ENCODE measurements around the gene RBMY1D. TPM values are rescaled to one million over a fixed set of nuclear protein-coding genes. Genes with fewer than 3 reads are reported as not detected.
"Not testable (repeated sequence)": the region's sequence is repeated elsewhere in the genome, so short reads cannot be mapped to it uniquely, and the experiment has no call there.

Gene RBMY1D
- not detected in 2 replicates for total RNA-seq (2014; rRNA removed)
- not detected for polyA plus RNA-seq (2012)

- not testable (repeated sequence) for DNase-seq (ENCODE audit: low read depth)
These were observed at the start of gene RBMY1D for GRCh38 chrY:21894426-21894825. TSS of gene RBMY1D (minus strand) at chrY:21894526. CDS start at chrY:21892513, 2,013 bp downstream.

- DNase-seq (ENCODE audit: low read depth), result not testable (repeated sequence)
These were observed 23.6 kb upstream of the RBMY1D start, which contains the start of gene RBMY1E for GRCh38 chrY:21917932-21918331. TSS of gene RBMY1E (minus strand) at chrY:21918032. CDS start at chrY:21916054, 1,978 bp downstream.

GRCh38 chrY:21869407-21870076 is 24.8 kb downstream of the RBMY1D start:
- not testable (repeated sequence) for DNase-seq (ENCODE audit: low read depth)

GRCh38 chrY:21845481-21845880 is 48.8 kb downstream of the RBMY1D start:
- DNase-seq (ENCODE audit: low read depth), result no peak

- no peak for DNase-seq (ENCODE audit: low read depth)
These were observed 52.2 kb downstream of the RBMY1D start for GRCh38 chrY:21842090-21842489.

GRCh38 chrY:21839489-21839888 is 54.8 kb downstream of the RBMY1D start:
- DNase-seq (ENCODE audit: low read depth), result peak; percentile 11

GRCh38 chrY:21836343-21836742 is 58.0 kb downstream of the RBMY1D start:
- no peak for DNase-seq (ENCODE audit: low read depth)

- DNase-seq (ENCODE audit: low read depth), result no peak
These were observed 59.3 kb downstream of the RBMY1D start for GRCh38 chrY:21835052-21835451.

Other genes starting within 250 kb of the RBMY1D start
- not detected in 2 replicates for gene RBMY1E, start 23.5 kb upstream of the RBMY1D start, total RNA-seq (2014; rRNA removed)